Measurements from ENCODE around the gene MASP2.
"Not testable (repeated sequence)": the region's sequence is repeated elsewhere in the genome, so short reads cannot be mapped to it uniquely, and the experiment has no call there.

GRCh38 chr1:11040105-11040429 lies 7.0 kb downstream of the MASP2 start:
- TF ChIP-seq CTCF, POLR2A (IDR thresholded peaks at IDR 0.05): not testable (repeated sequence)

Measured in thyroid gland (tissue), 4 donors.